Fibroblast of lung (primary cell): ENCODE measurements around the gene CRIP3.

ENCODE experiments used
- CTCF ChIP-seq, 2 donors: IDR thresholded peaks in 1 of 2; conservative IDR thresholded peaks in 1 of 2; 1 replicate in 1 of 2; 2 replicates in 1 of 2; pipeline ENCODE4 v1.5.1; 2011 to 2012; ENCODE audit warnings: low read length in 2 of 2, control low read depth in 1 of 2, inconsistent platforms in 1 of 2, low read depth in 1 of 2, mild to moderate bottlenecking in 1 of 2
- EZH2 ChIP-seq: IDR thresholded peaks from 2 replicates; pipeline ENCODE4 v1.5.1; 2012; ENCODE audit warnings: low read length, control low read depth, mild to moderate bottlenecking; ENCODE audit errors: missing control alignments

GRCh38 chr6:43280234-43280633, 28.4 kb downstream of the CRIP3 start:
- TF ChIP-seq CTCF (conservative IDR thresholded peaks at IDR 0.05 in 1 of 2, IDR thresholded peaks at IDR 0.05 in 1 of 2; ENCODE audit: low read depth in 1 of 2, low read length in 2 of 2) (no peak), EZH2 (no peak)
